Mesendoderm (in vitro differentiated cells): ENCODE data around the gene IL22.
"Not testable (repeated sequence)": the region's sequence is repeated elsewhere in the genome, so short reads cannot be mapped to it uniquely, and the experiment has no call there.

Source experiments
- DNase-seq: peaks from one replicate; pipeline ENCODE4 v3.0.0; 2013
- H2AK5ac ChIP-seq: 2 replicates; pipeline ENCODE4 v1.6.1; 2013; ENCODE audit warnings: low read length, inconsistent platforms
- H2BK120ac ChIP-seq: 2 replicates; pipeline ENCODE4 v1.6.1; 2013; ENCODE audit warnings: low read depth, mild to moderate bottlenecking, low read length, moderate library complexity, mixed read lengths
- H2BK15ac ChIP-seq: replicated peaks from 2 replicates; pipeline ENCODE4 v1.6.1; 2013; ENCODE audit warnings: low read depth, mild to moderate bottlenecking, moderate library complexity
- H2BK5ac ChIP-seq: 2 replicates; pipeline ENCODE4 v1.6.1; 2013; ENCODE audit warnings: low read length, inconsistent platforms
- H3K18ac ChIP-seq: 2 replicates; pipeline ENCODE4 v1.6.1; 2013; ENCODE audit warnings: mild to moderate bottlenecking, low read length, mixed read lengths
- H3K23ac ChIP-seq: one replicate; pipeline ENCODE4 v1.6.1; 2013; ENCODE audit warnings: low read length
- H3K27ac ChIP-seq: 2 replicates; pipeline ENCODE4 v1.5.1; 2013; ENCODE audit warnings: low read depth, mild to moderate bottlenecking, inconsistent platforms, low read length, moderate library complexity
- H3K27me3 ChIP-seq: 2 replicates; pipeline ENCODE4 v1.6.1; 2013; ENCODE audit warnings: low read length, control low read depth, mild to moderate bottlenecking, inconsistent platforms; ENCODE audit not compliant: insufficient read depth, poor library complexity
- H3K36me3 ChIP-seq: 2 replicates; pipeline ENCODE4 v1.6.1; 2013; ENCODE audit warnings: low read length, inconsistent platforms; ENCODE audit not compliant: control insufficient read depth, insufficient read depth
- H3K4ac ChIP-seq: one replicate; pipeline ENCODE4 v1.6.1; 2013; ENCODE audit warnings: low read depth, mild to moderate bottlenecking, low read length, moderate library complexity
- H3K4me1 ChIP-seq: 2 replicates; pipeline ENCODE4 v1.6.1; 2013; ENCODE audit warnings: low read depth, low read length, inconsistent platforms; ENCODE audit not compliant: control insufficient read depth
- H3K4me2 ChIP-seq: 2 replicates; pipeline ENCODE4 v1.6.1; 2013; ENCODE audit warnings: low read length
- H3K4me3 ChIP-seq: 2 replicates; pipeline ENCODE4 v1.5.1; 2013; ENCODE audit warnings: mild to moderate bottlenecking, low read length
- H3K56ac ChIP-seq: one replicate; pipeline ENCODE4 v1.6.1; 2013; ENCODE audit warnings: low read length
- H3K79me1 ChIP-seq: 2 replicates; pipeline ENCODE4 v1.6.1; 2013; ENCODE audit warnings: low read length, inconsistent platforms
- H3K79me2 ChIP-seq: 2 replicates; pipeline ENCODE4 v1.6.1; 2013; ENCODE audit warnings: mild to moderate bottlenecking, low read length; ENCODE audit not compliant: control insufficient read depth, insufficient read depth
- H3K9ac ChIP-seq: 2 replicates; pipeline ENCODE4 v1.6.1; 2013; ENCODE audit warnings: low read length, inconsistent platforms
- H4K5ac ChIP-seq: one replicate; pipeline ENCODE4 v1.6.1; 2013; ENCODE audit warnings: low read length
- H4K8ac ChIP-seq: one replicate; pipeline ENCODE4 v1.6.1; 2013; ENCODE audit warnings: low read depth, mild to moderate bottlenecking, control low read depth, low read length, moderate library complexity
- WGBS: extraction: QIAGEN DNeasy Blood & Tissue Kit; methylation state at CpG from one replicate; pipeline ENCODE4 v1.1.7; 2013; ENCODE audit warnings: low lambda C conversion rate, missing lambda C conversion rate; ENCODE audit not compliant: insufficient coverage; ENCODE audit errors: extremely low coverage; 5-methylcytosine and 5-hydroxymethylcytosine counted together

Gene IL22

GRCh38 chr12:68210875-68211274 lies 42.5 kb downstream of the IL22 start:
- Histone ChIP-seq H3K9ac (no peak overlapping the region), H3K27ac (no peak overlapping the region), H3K4me2 (no peak overlapping the region), H3K23ac (no peak overlapping the region), H2BK5ac (no peak overlapping the region), H4K5ac (no peak overlapping the region), H3K4me1 (no peaks in the 10 kb centered on the region), H3K79me1 (no peaks in the 10 kb centered on the region), H4K8ac (no peak overlapping the region), H3K18ac (no peak overlapping the region), H3K79me2 (no peaks in the 10 kb centered on the region), H2BK15ac (no peak overlapping the region), H2AK5ac (no peak overlapping the region), H3K36me3 (no peaks in the 10 kb centered on the region), H3K4ac (no peak overlapping the region), H3K27me3 (no peaks in the 10 kb centered on the region), H2BK120ac (no peak overlapping the region), H3K4me3 (no peak overlapping the region), H3K56ac (no peak overlapping the region)
- no CpG with 5 or more reads among the region's 2 CpGs for WGBS
- no peak for DNase-seq

DNA sequence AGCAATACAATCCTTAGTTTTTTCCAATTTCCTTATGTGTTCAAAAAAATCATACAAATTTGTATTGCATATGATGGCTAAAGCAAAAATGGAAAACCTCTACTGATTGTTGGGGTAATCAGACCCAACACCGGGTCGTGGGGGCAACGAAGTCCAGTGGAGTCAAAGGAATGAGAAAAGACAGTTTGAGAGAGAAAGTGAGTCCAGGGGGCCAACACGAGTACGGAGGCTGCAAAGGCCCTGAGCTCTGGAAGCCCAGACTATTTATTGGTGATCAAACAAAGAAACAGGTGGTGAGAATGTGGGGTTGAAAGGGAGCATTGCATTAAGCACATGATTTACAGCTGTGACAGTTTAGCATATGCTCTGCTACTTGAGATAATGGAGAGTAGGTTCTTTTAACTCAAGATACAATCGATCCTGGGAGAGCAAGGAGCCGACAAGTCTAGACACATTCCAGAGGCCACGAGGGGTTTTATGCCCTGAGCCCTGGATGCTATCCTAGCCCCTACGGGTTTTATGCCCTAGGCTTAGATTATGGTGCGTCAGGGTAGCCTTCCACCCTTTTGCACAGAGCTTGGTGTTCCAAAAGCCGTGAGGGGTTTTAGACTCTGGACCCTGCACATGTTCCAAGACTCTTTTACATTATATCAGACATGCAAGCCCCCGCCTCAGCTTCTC lies 44.2 kb downstream of the IL22 start:
- not testable (repeated sequence) for H3K36me3 ChIP-seq, H2BK120ac ChIP-seq, H3K9ac ChIP-seq, H3K4me1 ChIP-seq, H3K79me2 ChIP-seq, H4K5ac ChIP-seq, H2AK5ac ChIP-seq, H3K79me1 ChIP-seq, H3K4me3 ChIP-seq, H3K4ac ChIP-seq, H2BK15ac ChIP-seq, H3K23ac ChIP-seq, H3K27ac ChIP-seq, H3K4me2 ChIP-seq, H4K8ac ChIP-seq, H3K27me3 ChIP-seq, H3K56ac ChIP-seq, H2BK5ac ChIP-seq, H3K18ac ChIP-seq
- no CpG with 5 or more reads among the region's 12 CpGs for WGBS
- DNase-seq, result peak; percentile 65

DNA sequence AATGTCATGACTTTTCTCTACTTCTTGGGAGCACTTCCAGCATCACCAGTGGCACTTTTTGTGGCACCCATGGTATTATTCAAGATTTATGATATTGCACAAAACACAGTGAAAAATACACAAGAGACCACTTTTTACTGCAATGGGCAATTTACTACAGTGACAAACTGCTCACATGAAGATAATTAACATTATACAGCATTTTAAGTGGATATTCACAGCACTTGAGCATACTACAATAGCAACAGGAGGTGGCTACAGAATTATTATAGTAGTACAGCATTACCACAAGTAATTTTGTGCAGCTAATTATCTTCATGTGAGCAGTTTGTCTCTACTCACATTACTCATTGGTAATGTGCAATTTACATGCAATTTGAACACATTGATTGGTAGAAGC lies 46.1 kb downstream of the IL22 start:
- no peaks in the 10 kb centered on the region for H3K79me1 ChIP-seq
- no peak overlapping the region for H4K8ac ChIP-seq
- no peak overlapping the region for H3K18ac ChIP-seq
- no peak overlapping the region for H2BK120ac ChIP-seq
- no peaks in the 10 kb centered on the region for H3K36me3 ChIP-seq
- H3K9ac ChIP-seq, result no peak overlapping the region
- H3K4ac ChIP-seq, result no peak overlapping the region
- H3K23ac ChIP-seq, result no peak overlapping the region
- no peak overlapping the region for H4K5ac ChIP-seq
- H3K27me3 ChIP-seq, result no peaks in the 10 kb centered on the region
- no peak overlapping the region for H3K4me3 ChIP-seq
- H3K4me1 ChIP-seq, result peaks cover 2% of the 10 kb centered on the region
- H3K79me2 ChIP-seq, result no peaks in the 10 kb centered on the region
- no peak overlapping the region for H3K4me2 ChIP-seq
- no peak for DNase-seq
- no peak overlapping the region for H3K56ac ChIP-seq
- H2AK5ac ChIP-seq, result no peak overlapping the region
- H2BK15ac ChIP-seq, result no peak overlapping the region
- H2BK5ac ChIP-seq, result no peak overlapping the region
- H3K27ac ChIP-seq, result no peak overlapping the region

DNA sequence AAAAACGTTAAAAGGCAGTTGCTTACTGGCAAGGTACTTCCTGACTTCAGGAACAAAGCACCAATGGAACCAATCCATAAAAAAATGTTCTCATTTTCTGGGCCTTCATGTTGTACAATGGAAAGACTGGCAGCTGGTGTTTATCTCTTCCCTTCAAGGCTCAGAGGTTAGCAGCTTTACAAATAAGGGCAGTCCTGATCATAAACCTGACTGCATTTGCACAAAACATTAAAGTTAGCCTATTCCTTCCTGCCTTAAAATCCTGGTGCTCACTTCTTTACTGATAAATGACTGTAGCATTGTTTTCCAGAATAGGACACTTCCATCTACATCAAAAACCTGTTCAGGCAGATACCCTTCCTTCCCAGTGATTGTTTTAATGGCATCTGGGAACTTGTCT lies 47.0 kb downstream of the IL22 start:
- no peaks in the 10 kb centered on the region for H3K79me1 ChIP-seq
- no peak overlapping the region for H3K4me2 ChIP-seq
- H2BK15ac ChIP-seq, result no peak overlapping the region
- H2BK5ac ChIP-seq, result no peak overlapping the region
- H3K4ac ChIP-seq, result no peak overlapping the region
- H3K36me3 ChIP-seq, result no peaks in the 10 kb centered on the region
- H3K56ac ChIP-seq, result no peak overlapping the region
- no peak overlapping the region for H3K23ac ChIP-seq
- no peak for DNase-seq
- H3K4me3 ChIP-seq, result no peak overlapping the region
- H3K27me3 ChIP-seq, result no peaks in the 10 kb centered on the region
- no peak overlapping the region for H3K18ac ChIP-seq
- no CpG with 5 or more reads among the region's 1 CpG for WGBS
- no peak overlapping the region for H3K27ac ChIP-seq
- H2AK5ac ChIP-seq, result no peak overlapping the region
- H3K4me1 ChIP-seq, result peaks cover 2% of the 10 kb centered on the region
- H3K79me2 ChIP-seq, result no peaks in the 10 kb centered on the region
- no peak overlapping the region for H3K9ac ChIP-seq
- H4K8ac ChIP-seq, result no peak overlapping the region
- no peak overlapping the region for H4K5ac ChIP-seq
- H2BK120ac ChIP-seq, result no peak overlapping the region

GRCh38 chr12:68203460-68203875 lies 49.9 kb downstream of the IL22 start:
- H3K79me2 ChIP-seq, result no peaks in the 10 kb centered on the region
- no CpG with 5 or more reads among the region's 5 CpGs for WGBS
- no peak overlapping the region for H3K4ac ChIP-seq
- H3K36me3 ChIP-seq, result no peaks in the 10 kb centered on the region
- no peak overlapping the region for H2AK5ac ChIP-seq
- H3K4me1 ChIP-seq, result peaks cover 4% of the 10 kb centered on the region
- H3K27ac ChIP-seq, result no peak overlapping the region
- H4K5ac ChIP-seq, result no peak overlapping the region
- no peaks in the 10 kb centered on the region for H3K27me3 ChIP-seq
- no peak overlapping the region for H3K4me2 ChIP-seq
- no peak overlapping the region for H4K8ac ChIP-seq
- peak; percentile 82 for DNase-seq
- H3K56ac ChIP-seq, result no peak overlapping the region
- H3K23ac ChIP-seq, result no peak overlapping the region
- no peak overlapping the region for H3K4me3 ChIP-seq
- no peak overlapping the region for H3K18ac ChIP-seq
- H2BK120ac ChIP-seq, result no peak overlapping the region
- no peak overlapping the region for H3K9ac ChIP-seq
- no peaks in the 10 kb centered on the region for H3K79me1 ChIP-seq
- H2BK5ac ChIP-seq, result no peak overlapping the region
- H2BK15ac ChIP-seq, result no peak overlapping the region

DNA sequence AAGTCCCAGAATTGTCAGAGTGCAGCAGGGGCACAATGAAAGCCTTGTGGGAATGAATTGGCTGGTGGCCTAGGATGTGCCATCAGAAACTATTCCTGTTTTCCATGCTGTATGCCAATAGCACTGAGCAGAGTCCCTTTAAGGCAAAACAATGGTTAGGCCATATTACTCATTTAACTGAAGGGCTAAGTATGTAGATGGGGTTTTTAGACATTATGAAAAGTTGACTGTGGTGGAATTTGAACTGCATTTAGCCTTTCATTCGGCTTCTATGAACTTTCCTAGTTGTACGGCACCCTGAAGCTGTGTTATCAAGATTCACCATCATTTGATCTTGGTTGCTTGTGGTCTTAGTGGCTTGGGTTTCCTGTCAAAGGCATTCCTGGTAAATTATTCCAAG lies 52.5 kb downstream of the IL22 start:
- no peak for DNase-seq
- WGBS, result no CpG with 5 or more reads among the region's 2 CpGs
- Histone ChIP-seq H4K8ac (no peak overlapping the region), H2BK5ac (no peak overlapping the region), H4K5ac (no peak overlapping the region), H3K18ac (no peak overlapping the region), H3K79me2 (no peaks in the 10 kb centered on the region), H3K4me1 (peaks cover 4% of the 10 kb centered on the region), H3K9ac (no peak overlapping the region), H3K56ac (no peak overlapping the region), H3K79me1 (no peaks in the 10 kb centered on the region), H3K36me3 (no peaks in the 10 kb centered on the region), H2AK5ac (no peak overlapping the region), H3K27me3 (no peaks in the 10 kb centered on the region), H3K4ac (no peak overlapping the region), H3K4me3 (no peak overlapping the region), H2BK15ac (no peak overlapping the region), H2BK120ac (no peak overlapping the region), H3K4me2 (no peak overlapping the region), H3K23ac (no peak overlapping the region), H3K27ac (no peak overlapping the region)
